Caco-2 (cell line): ENCODE results near the gene HSD17B12. TPM values are rescaled to one million over a fixed set of nuclear protein-coding genes. Genes with fewer than 3 reads are reported as not detected.

Experiments
- BruUV-seq: library from RNA; stranded (reverse); fragments of 400-500 nt; replicated peaks from 2 replicates; lab custom pipeline; 2021; lab: Mats Ljungman, UMichigan
- CTCF ChIA-PET: fragments of 300-600 bp; sonication (Branson Sonifier 250); formaldehyde crosslinking; loops from one replicate; lab custom pipeline; 2022; ENCODE audit warnings: antibody characterized with exemption; lab: Charles Lee
- POLR2A ChIA-PET: fragments of 300-600 bp; sonication (Branson Sonifier 250); formaldehyde crosslinking; loops from one replicate; lab custom pipeline; 2022; ENCODE audit warnings: antibody characterized with exemption; lab: Charles Lee
- DNase-seq, 2 experiments: peaks; one replicate each; pipeline versions ENCODE4 v3.0.0 to v3.0.0-alpha.2; 2020 to 2022
- H3K27me3 ChIP-seq: replicated peaks from 2 replicates; pipeline ENCODE4 v1.6.0; 2011; ENCODE audit warnings: low read length; ENCODE audit not compliant: control insufficient read depth, insufficient read depth
- H3K36me3 ChIP-seq: 2 replicates; pipeline ENCODE4 v1.5.1; 2011; ENCODE audit warnings: low read length; ENCODE audit not compliant: control insufficient read depth, insufficient read depth
- H3K4me1 ChIP-seq: fragments of 250-450 bp; sonication (Bioruptor Pico); 2 replicates; pipeline ENCODE4 v1.5.1; 2020; ENCODE audit warnings: mild to moderate bottlenecking
- H3K4me3 ChIP-seq: 2 replicates; pipeline ENCODE4 v1.5.1; 2011; ENCODE audit warnings: low read depth, mild to moderate bottlenecking, control low read depth, low read length
- H3K9me3 ChIP-seq: fragments of 250-450 bp; sonication (Bioruptor Pico); 2 replicates; pipeline ENCODE4 v1.5.1; 2020; ENCODE audit warnings: mild to moderate bottlenecking, moderate library complexity
- H3K27ac Mint-ChIP-seq: one replicate; pipeline ENCODE4 v1.8.0; 2022; ENCODE audit warnings: mixed read lengths; ENCODE audit not compliant: unreplicated experiment
- H3K27me3 Mint-ChIP-seq: one replicate; pipeline ENCODE4 v1.8.0; 2022; ENCODE audit warnings: mixed read lengths; ENCODE audit not compliant: insufficient read depth, unreplicated experiment
- H3K36me3 Mint-ChIP-seq: one replicate; pipeline ENCODE4 v1.8.0; 2022; ENCODE audit warnings: mild to moderate bottlenecking, mixed read lengths; ENCODE audit not compliant: insufficient read depth, unreplicated experiment
- H3K4me1 Mint-ChIP-seq: one replicate; pipeline ENCODE4 v1.8.0; 2022; ENCODE audit warnings: low read depth, mixed read lengths; ENCODE audit not compliant: unreplicated experiment
- H3K4me3 Mint-ChIP-seq: one replicate; pipeline ENCODE4 v1.8.0; 2022; ENCODE audit warnings: mild to moderate bottlenecking, moderate library complexity, mixed read lengths; ENCODE audit not compliant: unreplicated experiment
- H3K9me3 Mint-ChIP-seq: one replicate; pipeline ENCODE4 v1.8.0; 2022; ENCODE audit warnings: mixed read lengths; ENCODE audit not compliant: unreplicated experiment
- CTCF ChIP-seq, 2 experiments: fragments of 200-600 bp in 1 of 2; IDR thresholded peaks; 1 replicate in 1 of 2; 2 replicates in 1 of 2; pipeline versions ENCODE4 v1.5.1 to v1.8.0; 2011 to 2022; ENCODE audit warnings: antibody characterized with exemption in 1 of 2, control low read depth in 1 of 2, inconsistent platforms in 1 of 2, low read depth in 1 of 2, low read length in 1 of 2, mild to moderate bottlenecking in 1 of 2, moderate library complexity in 1 of 2; ENCODE audit not compliant: insufficient read depth in 1 of 2, severe bottlenecking in 1 of 2, unreplicated experiment in 1 of 2
- intact Hi-C: fragments of 100-400 bp; cut with micrococcal nuclease; formaldehyde crosslinking; loops from one replicate; pipeline ENCODE4 v1.10.0; 2022; ENCODE audit not compliant: unreplicated experiment
- total RNA-seq: library from RNA; stranded (reverse); gene quantifications from 2 replicates; pipeline ENCODE4 v1.2.3, GENCODE V29; 2022

Gene HSD17B12
- total RNA-seq, 1 experiment from 2014 or later: 155 TPM

- no peak overlapping the region for H3K4me3 Mint-ChIP-seq
- no peaks in the 10 kb centered on the region for H3K9me3 ChIP-seq
- H3K4me1 Mint-ChIP-seq: no peaks in the 10 kb centered on the region
- no peaks in the 10 kb centered on the region for H3K9me3 Mint-ChIP-seq
- H3K36me3 Mint-ChIP-seq: peaks cover 14% of the 10 kb centered on the region
- no peak for DNase-seq
- no peaks in the 10 kb centered on the region for H3K36me3 ChIP-seq
- BruUV-seq: no TSS peak
- no peaks in the 10 kb centered on the region for H3K27me3 ChIP-seq
- no peaks in the 10 kb centered on the region for H3K27me3 Mint-ChIP-seq
- TF ChIP-seq CTCF (IDR thresholded peaks at IDR 0.05; ENCODE audit: insufficient read depth in 1 of 2, low read depth in 1 of 2, low read length in 1 of 2, severe bottlenecking in 1 of 2, unreplicated experiment in 1 of 2): no peak
- intact Hi-C loops: no loop called here
- no peak overlapping the region for H3K27ac Mint-ChIP-seq
- ChIA-PET CTCF (no interaction called here), POLR2A (no interaction called here)
- H3K4me1 ChIP-seq: no peaks in the 10 kb centered on the region
- H3K4me3 ChIP-seq: no peak overlapping the region
Observed at GRCh38 chr11:43712676-43713075, 32.1 kb downstream of the HSD17B12 start.

GRCh38 chr11:43718373-43718772 lies 37.8 kb downstream of the HSD17B12 start:
- POLR2A ChIA-PET: no interaction called here
- no peaks in the 10 kb centered on the region for H3K4me1 ChIP-seq
- CTCF ChIA-PET: no interaction called here

GRCh38 chr11:43723617-43724016 lies 43.1 kb downstream of the HSD17B12 start:
- Histone ChIP-seq H3K4me3 (no peak overlapping the region), H3K9me3 (no peaks in the 10 kb centered on the region), H3K27me3 (no peaks in the 10 kb centered on the region), H3K36me3 (peaks cover 2% of the 10 kb centered on the region; the same call in 1 of the 2 replicates), H3K4me1 (peaks cover 5% of the 10 kb centered on the region; the same call in 1 of the 2 replicates)
- H3K36me3 Mint-ChIP-seq: peaks cover 20% of the 10 kb centered on the region
- ChIA-PET POLR2A (no interaction called here), CTCF (no interaction called here)
- intact Hi-C loops: no loop called here
- TF ChIP-seq CTCF (IDR thresholded peaks at IDR 0.05; ENCODE audit: insufficient read depth in 1 of 2, low read depth in 1 of 2, low read length in 1 of 2, severe bottlenecking in 1 of 2, unreplicated experiment in 1 of 2): no peak
- H3K4me1 Mint-ChIP-seq: peaks cover 12% of the 10 kb centered on the region
- H3K9me3 Mint-ChIP-seq: no peaks in the 10 kb centered on the region
- H3K27ac Mint-ChIP-seq: no peak overlapping the region
- no peak overlapping the region for H3K4me3 Mint-ChIP-seq
- H3K27me3 Mint-ChIP-seq: no peaks in the 10 kb centered on the region
- no TSS peak for BruUV-seq
- no peak for DNase-seq

More at GRCh38 chr11:43718373-43718772, 37.8 kb downstream of the HSD17B12 start:
- Histone ChIP-seq H3K36me3 (peaks cover 2% of the 10 kb centered on the region; the same call in 1 of the 2 replicates), H3K4me3 (no peak overlapping the region), H3K27me3 (no peaks in the 10 kb centered on the region), H3K9me3 (0 out of 2 replicates have a peak, but pooled peaks cover 3% of the 10 kb centered on the region)
- no peak overlapping the region for H3K4me3 Mint-ChIP-seq
- H3K9me3 Mint-ChIP-seq: no peaks in the 10 kb centered on the region
- DNase-seq: no peak
- TF ChIP-seq CTCF (IDR thresholded peaks at IDR 0.05; ENCODE audit: insufficient read depth in 1 of 2, low read depth in 1 of 2, low read length in 1 of 2, severe bottlenecking in 1 of 2, unreplicated experiment in 1 of 2): no peak
- H3K36me3 Mint-ChIP-seq: peaks cover 23% of the 10 kb centered on the region
- no peaks in the 10 kb centered on the region for H3K4me1 Mint-ChIP-seq
- H3K27ac Mint-ChIP-seq: no peak overlapping the region
- BruUV-seq: no TSS peak
- intact Hi-C loops: no loop called here
- H3K27me3 Mint-ChIP-seq: no peaks in the 10 kb centered on the region
